T47D (cell line): ENCODE measurements around the gene MEGF6.

Source experiments
- DNase-seq, 2 experiments: peaks; one replicate each; pipeline versions ENCODE4 v3.0.0 to v3.0.0-alpha.2; 2011 to 2012; ENCODE audit warnings: low read depth in 1 of 2, low spot score in 1 of 2
- JUND ChIP-seq: IDR thresholded peaks from 2 replicates; pipeline ENCODE4 v1.6.1; 2012; ENCODE audit warnings: low read depth
- in situ Hi-C: cut with HindIII; loops from 2 replicates; pipeline ENCODE4 v1.10.0; 2016; ENCODE audit warnings: low sequenced_read_pairs, low pct_unique_long_range_greater_than_20kb

The MEGF6 gene, protein sequence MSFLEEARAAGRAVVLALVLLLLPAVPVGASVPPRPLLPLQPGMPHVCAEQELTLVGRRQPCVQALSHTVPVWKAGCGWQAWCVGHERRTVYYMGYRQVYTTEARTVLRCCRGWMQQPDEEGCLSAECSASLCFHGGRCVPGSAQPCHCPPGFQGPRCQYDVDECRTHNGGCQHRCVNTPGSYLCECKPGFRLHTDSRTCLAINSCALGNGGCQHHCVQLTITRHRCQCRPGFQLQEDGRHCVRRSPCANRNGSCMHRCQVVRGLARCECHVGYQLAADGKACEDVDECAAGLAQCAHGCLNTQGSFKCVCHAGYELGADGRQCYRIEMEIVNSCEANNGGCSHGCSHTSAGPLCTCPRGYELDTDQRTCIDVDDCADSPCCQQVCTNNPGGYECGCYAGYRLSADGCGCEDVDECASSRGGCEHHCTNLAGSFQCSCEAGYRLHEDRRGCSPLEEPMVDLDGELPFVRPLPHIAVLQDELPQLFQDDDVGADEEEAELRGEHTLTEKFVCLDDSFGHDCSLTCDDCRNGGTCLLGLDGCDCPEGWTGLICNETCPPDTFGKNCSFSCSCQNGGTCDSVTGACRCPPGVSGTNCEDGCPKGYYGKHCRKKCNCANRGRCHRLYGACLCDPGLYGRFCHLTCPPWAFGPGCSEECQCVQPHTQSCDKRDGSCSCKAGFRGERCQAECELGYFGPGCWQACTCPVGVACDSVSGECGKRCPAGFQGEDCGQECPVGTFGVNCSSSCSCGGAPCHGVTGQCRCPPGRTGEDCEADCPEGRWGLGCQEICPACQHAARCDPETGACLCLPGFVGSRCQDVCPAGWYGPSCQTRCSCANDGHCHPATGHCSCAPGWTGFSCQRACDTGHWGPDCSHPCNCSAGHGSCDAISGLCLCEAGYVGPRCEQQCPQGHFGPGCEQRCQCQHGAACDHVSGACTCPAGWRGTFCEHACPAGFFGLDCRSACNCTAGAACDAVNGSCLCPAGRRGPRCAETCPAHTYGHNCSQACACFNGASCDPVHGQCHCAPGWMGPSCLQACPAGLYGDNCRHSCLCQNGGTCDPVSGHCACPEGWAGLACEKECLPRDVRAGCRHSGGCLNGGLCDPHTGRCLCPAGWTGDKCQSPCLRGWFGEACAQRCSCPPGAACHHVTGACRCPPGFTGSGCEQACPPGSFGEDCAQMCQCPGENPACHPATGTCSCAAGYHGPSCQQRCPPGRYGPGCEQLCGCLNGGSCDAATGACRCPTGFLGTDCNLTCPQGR (N-terminal part only)

DNA sequence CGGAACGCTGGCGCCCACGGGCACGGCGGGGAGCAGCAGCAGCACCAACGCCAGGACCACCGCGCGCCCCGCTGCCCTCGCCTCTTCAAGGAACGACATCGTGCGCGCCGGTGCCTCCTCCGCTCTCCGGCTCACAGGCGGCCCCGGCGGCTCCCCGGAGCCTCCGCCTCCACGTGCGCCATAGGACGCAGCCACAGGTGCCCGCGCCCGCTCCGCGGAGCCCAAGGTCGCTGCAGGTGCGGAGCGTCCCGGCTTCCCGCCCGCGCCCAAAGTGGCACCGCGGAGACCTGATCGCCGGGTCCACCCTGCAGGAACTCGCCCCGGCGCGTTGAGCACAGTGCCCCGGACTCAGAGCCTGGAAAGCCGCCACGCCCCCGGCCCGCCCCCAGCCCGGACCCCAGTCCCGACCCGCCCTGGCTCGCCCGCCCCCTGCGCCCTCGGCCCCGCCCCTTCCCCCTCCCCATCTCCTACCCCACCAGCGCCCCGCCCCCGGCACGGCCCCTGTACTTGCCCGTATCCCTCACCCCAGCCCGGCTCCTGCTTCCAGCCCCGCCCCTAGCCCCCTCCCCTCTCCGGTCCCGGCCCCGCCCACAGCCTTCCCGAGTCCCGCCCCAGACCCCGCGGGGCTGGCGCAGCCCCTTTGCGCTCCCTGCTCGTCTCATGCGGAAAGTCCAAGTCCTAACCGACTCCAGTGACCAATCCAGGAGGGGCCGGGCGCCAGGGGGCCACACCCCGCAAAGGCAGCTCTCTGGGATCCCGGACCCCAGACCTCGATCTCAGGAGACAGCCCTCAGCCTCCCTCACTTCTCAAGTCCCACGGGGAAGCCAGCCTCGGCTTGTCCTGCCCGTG is at the start of gene MEGF6:
TSS of gene MEGF6 (minus strand) at position 339 of the 850 bp plus-strand sequence. CDS start at position 99, 240 bp downstream.
- peak; percentile 69 for DNase-seq
- in situ Hi-C loops: no loop called here
- no peak for TF ChIP-seq JUND

DNA sequence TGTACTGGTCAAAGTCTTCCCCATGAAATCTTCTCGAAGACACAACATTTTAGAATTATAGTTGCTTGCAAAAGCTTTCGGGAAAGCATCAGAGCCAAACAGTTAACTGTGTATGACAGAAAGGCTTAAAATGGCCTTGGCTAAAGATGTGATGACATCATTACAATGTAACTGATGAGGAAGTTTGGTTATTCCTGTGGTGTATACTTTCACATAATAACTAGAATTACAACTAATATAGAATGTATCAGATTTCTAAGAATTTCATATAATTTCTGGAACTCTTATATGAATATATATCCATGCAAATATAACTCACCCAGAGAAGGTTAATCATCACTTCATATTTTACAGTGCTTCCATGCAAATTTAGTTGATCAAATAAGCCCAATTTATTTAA is 49.4 kb upstream of the MEGF6 start:
- TF ChIP-seq JUND: no peak
- DNase-seq: no peak
- in situ Hi-C loops: no loop called here

DNA sequence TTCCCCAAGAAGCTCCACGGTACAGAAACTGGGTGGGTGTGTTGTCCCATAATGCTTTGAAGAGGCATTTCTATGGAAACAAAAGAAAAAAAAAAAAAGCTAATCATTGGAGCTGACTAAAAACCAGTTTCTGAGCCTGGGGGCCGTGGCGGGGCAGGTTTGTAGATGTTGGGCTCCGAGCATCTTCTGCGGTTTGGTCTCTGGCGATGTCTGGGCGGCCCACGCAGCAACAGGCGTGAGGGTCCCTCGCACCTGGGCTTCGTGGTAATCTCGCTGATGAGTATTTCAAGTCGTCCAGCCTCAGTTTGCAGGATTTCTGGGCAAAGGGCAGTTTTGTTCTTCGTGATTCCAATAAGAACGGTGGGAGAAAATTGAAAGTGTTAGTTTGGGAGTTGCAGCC is 47.8 kb upstream of the MEGF6 start:
- no peak for DNase-seq
- in situ Hi-C loops: no loop called here
- TF ChIP-seq JUND: no peak

DNA sequence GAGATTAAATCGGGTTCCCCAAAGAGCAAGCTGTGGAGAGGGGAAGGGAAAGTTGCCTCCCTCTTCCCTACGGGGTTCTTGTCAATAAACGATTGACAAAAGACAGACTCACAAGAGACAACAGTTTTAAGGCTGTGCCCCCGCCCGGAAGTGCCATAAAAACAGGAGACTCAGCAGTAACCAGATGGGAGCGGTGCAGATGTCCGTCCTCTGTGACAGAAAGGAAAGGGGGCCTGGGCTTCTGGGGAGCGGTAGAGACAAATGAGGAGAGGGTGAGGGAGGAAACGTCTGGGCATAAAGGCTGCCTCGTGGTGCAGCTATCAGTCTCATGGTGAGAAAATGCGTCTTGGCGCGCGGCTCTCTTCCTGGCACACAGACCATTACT is 46.9 kb upstream of the MEGF6 start:
- no peak for DNase-seq
- TF ChIP-seq JUND: no peak
- in situ Hi-C loops: no loop called here

DNA sequence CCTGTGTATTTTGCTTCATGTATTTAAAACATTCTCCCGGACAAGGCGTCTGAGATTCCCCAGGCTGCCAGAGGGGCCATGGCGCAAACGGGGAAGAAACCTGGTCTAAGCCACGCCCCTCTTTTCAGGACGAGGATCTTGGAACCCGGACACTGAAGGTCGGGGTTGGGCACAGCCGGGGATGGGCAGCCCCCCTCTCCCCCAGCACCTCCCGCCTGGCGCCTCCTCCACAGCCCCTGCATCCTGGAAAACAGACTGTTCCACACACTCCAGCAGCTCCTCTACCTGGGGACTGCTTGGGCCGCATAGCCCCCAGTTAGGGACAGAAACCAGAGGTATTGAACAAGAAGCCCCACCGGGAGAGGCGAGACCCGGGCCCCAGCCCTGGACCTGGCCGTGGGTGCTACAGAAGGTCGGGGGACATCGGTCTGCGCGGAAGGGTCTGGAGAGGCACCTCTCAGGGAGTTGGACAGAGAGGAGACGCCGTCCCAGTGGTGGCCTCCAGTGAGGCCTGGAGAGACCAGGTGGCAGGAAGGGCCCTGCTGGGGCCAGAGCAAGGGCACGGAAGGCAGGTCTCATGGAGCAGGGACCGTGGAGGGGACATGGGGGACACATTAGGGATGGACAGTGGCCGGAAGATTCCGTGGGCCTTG is 46.4 kb upstream of the MEGF6 start:
- in situ Hi-C loops: no loop called here
- no peak for DNase-seq
- TF ChIP-seq JUND: no peak

DNA sequence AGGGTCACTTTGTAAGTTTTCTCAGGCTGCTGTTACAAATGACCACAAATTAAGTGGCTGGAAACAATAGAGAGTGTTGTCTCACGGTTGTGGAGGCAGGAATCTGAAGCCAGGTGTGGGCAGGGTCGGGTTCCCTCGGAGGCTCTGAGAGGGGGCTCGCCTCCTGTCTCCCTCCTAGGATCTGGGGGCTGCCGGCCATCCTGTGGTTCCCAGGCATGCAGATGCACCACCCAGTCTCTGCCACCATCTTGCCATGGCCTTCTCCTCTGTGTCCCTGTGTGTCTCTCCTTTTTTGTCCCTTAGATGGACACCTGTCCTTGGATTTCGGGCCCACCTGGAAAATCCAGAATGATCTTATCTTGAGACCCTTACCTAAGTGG is 45.8 kb upstream of the MEGF6 start:
- no peak for TF ChIP-seq JUND
- DNase-seq: no peak
- in situ Hi-C loops: no loop called here

DNA sequence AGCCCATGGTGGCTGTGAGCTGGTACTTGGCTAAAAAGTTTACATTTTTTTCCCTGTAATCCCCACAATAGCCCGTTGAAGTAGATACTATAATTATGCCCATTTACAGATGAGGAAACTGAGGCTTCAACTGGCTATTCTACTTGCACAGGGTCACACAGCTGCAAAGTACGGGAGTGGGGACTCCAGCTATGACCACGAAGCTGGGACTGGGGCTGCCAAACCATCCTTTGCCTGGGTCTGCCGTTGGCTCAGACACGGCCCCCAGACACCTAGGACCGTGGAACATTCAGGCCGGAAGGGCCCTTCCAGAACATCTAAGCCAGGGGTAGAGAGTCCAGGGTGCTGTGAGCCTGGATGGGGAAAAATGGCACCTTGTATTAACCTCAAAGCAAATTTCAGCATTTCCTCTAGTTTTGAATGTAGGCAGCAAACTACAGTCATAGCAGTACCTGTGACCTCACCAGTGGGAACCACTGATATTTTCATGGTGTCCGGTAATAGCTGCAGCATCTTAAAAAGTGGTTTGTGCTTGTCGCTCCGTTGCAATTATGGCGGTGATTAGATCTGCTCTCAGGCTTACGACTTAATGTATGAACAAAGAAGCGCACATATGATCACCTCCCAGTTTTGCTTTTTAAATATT is 45.3 kb upstream of the MEGF6 start:
- no peak for TF ChIP-seq JUND
- in situ Hi-C loops: no loop called here
- no peak for DNase-seq

DNA sequence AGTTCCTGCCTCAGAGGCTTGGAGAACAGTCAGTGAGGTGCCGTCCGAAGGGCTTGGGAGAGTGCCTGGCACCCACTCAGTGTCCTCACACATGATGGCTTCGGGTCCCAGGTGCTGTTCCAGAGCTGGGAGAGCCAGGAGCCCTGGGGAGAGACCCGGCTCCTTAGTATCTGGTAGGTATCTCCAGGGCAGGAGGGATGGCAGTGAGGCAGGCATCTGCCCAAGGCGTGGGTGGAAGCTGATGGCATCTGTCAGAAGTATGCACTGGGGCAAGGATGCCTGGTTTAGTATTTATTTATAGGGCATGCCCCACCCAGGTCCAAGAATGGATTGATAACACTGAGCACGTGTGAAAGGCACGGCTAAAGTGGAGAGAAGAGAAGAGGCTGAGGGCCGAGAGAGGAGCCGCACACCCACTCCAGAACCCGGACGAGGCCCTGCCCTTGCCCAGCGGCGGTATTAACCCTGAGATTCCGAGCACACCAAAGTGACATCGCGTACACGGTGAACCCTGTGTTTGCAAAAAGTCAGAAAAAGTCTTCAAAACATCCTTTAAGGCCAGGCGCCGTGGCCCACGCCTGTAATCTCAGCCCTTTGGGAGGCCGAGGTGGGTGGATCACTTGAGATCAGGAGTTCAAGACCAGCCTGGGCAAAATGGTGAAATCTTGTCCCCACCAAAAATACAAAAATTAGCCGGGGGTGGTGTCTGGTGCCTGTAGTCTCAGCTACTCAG is 43.4 kb upstream of the MEGF6 start:
- DNase-seq: no peak
- no peak for TF ChIP-seq JUND
- in situ Hi-C loops: no loop called here

DNA sequence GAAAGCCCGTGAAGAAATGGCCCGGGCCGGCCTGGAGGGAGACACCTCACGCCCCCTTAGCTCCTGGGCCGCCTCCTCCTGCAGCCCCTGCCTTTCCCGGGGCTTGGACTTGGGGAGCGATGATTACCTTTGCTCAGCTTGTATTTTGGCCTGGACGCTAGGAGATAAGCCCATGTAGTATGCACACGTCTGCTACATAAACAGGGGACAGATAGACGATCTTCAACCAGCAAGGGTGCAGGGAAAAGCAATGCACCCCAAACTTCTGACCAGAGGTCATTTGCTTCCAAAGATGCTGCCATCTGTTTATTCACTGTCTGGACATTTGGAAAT is 41.9 kb upstream of the MEGF6 start:
- in situ Hi-C loops: no loop called here
- DNase-seq: no peak
- TF ChIP-seq JUND: no peak

DNA sequence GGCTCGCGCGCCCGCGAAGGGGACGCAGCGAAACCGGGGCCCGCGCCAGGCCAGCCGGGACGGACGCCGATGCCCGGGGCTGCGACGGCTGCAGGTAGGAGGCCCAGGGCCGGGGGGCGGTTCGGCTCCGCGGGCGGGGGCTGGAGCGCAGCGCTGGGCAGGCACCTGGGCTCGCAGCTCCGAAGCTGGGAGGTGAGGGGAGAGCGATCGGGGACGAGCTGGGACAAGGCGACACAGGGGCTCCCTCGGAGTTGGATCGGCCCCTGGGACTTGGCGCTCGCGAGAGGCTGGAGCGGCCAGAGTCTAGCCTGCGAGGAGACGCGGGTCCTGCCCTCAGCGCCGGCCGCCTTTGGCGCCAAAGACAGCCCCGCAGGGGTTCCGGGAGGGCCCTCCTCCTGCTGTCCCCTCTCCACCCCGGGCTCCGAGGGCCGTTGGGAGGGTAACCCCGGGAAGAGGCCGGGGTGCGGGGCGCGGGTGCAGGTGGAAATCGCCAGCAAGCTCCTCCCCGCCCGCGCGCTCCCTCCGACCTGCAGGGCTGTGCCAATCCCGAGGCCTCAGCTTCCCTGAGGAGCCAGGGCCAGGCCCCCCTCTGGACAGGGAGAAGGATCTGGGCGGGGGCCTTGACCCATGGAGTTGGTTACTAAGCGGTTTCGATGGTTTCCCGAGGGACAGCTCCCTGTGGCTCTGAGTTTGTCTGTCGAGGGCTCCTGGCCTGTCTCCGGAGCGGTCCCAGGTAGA is 41.4 kb upstream of the MEGF6 start:
- no peak for TF ChIP-seq JUND
- peak; percentile 41 to 52 for DNase-seq
- in situ Hi-C loops: no loop called here
